ENCODE measurements around the gene ZNF536. TPM values are rescaled to one million over a fixed set of nuclear protein-coding genes. Genes with fewer than 3 reads are reported as not detected.
"Not testable (repeated sequence)": the region's sequence is repeated elsewhere in the genome, so short reads cannot be mapped to it uniquely, and the experiment has no call there.

The ZNF536 gene
- total RNA-seq, 6 donors from 2014 or later: 0.34 to 0.78 (median 0.71) TPM; not detected in 2

DNA sequence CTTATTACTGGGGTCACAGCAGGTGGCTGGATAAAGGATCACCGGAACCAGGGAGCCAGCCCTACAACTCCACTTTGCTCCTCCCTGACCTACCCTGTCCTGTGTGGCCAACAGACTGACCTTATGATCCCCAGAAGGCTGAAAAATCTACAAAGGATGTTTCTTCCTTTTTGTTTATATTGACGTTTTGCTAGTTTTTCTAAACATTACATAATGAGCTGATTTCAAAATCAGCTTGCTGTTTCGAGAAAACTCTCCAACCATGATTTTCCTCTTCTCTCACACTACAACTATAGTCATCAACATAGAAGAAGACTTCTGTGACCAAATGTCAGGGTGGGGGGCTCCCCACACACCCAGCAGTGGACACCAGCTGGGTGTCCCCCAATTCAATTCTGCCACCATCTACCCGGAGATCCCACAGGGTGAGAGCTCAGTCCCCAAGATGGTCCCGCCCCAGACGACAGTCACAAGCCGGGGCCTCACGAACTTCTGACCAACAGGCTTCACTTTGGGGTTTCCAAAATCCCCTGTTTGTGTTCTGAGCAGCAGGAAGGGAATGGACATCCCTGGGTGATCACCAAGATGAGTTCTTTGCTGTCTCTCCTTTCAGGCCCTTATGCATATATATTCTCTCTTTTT, 35.0 kb downstream of the ZNF536 start:
- H3K27me3 ChIP-seq: no peaks in the 10 kb centered on the region
- ATAC-seq (ENCODE audit: low FRiP score in 2 of 2) (peak in 1 of 2 donors; percentile 34), DNase-seq (no peak)
- no peaks in the 10 kb centered on the region for H3K36me3 ChIP-seq
- 40 to 60% methylated on average over 3 to 8 of the region's 8 CpGs for WGBS, 2 donors
- no peaks in the 10 kb centered on the region for H3K4me1 ChIP-seq
- TF ChIP-seq POLR2A (IDR thresholded peaks at IDR 0.05) (no peak), POLR2AphosphoS5 (IDR thresholded peaks at IDR 0.05) (no peak), EP300 (IDR thresholded peaks at IDR 0.05) (no peak)
- TF ChIP-seq, protein P1, sequence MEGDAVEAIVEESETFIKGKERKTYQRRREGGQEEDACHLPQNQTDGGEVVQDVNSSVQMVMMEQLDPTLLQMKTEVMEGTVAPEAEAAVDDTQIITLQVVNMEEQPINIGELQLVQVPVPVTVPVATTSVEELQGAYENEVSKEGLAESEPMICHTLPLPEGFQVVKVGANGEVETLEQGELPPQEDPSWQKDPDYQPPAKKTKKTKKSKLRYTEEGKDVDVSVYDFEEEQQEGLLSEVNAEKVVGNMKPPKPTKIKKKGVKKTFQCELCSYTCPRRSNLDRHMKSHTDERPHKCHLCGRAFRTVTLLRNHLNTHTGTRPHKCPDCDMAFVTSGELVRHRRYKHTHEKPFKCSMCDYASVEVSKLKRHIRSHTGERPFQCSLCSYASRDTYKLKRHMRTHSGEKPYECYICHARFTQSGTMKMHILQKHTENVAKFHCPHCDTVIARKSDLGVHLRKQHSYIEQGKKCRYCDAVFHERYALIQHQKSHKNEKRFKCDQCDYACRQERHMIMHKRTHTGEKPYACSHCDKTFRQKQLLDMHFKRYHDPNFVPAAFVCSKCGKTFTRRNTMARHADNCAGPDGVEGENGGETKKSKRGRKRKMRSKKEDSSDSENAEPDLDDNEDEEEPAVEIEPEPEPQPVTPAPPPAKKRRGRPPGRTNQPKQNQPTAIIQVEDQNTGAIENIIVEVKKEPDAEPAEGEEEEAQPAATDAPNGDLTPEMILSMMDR (IDR thresholded peaks at IDR 0.05): no peak
- no peak overlapping the region for H3K4me3 ChIP-seq
- no peaks in the 10 kb centered on the region for H3K9me3 ChIP-seq
- no peak overlapping the region for H3K27ac ChIP-seq

DNA sequence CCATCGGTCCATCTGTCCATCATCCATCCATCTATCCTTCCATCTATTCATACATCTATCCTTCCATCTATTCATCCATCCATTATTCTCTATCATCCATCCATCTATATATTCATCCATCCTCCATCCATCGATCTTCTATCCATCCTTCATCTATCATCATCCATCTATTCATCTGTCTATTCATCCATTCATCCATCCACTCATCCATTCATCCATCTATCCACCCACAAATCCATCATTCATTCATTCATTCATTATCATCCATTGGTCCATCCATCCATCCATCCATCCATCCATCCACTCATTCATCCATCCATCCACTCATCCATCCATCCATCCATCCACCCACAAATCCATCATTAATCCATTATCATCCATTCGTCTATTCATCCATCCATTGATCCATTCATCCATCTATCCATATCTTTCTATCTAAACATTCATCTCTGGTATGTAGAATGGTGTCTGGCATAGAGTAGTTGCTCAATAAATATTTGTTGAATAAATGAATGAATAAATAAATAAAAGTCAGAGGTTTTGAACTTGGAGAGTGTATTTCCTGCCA, 36.6 kb downstream of the ZNF536 start:
- no peaks in the 10 kb centered on the region for H3K9me3 ChIP-seq
- H3K27ac ChIP-seq: no peak overlapping the region
- H3K27me3 ChIP-seq: no peaks in the 10 kb centered on the region
- H3K36me3 ChIP-seq: no peaks in the 10 kb centered on the region
- TF ChIP-seq POLR2A (IDR thresholded peaks at IDR 0.05) (no peak), POLR2AphosphoS5 (IDR thresholded peaks at IDR 0.05) (no peak), EP300 (IDR thresholded peaks at IDR 0.05) (no peak)
- TF ChIP-seq, protein P1 (IDR thresholded peaks at IDR 0.05): no peak
- H3K4me1 ChIP-seq: no peaks in the 10 kb centered on the region
- no peak for DNase-seq
- ATAC-seq (ENCODE audit: low FRiP score in 2 of 2): no peak
- WGBS, 2 donors: 91 to 93% methylated on average over 3 of the region's 3 CpGs
- H3K4me3 ChIP-seq: no peak overlapping the region

DNA sequence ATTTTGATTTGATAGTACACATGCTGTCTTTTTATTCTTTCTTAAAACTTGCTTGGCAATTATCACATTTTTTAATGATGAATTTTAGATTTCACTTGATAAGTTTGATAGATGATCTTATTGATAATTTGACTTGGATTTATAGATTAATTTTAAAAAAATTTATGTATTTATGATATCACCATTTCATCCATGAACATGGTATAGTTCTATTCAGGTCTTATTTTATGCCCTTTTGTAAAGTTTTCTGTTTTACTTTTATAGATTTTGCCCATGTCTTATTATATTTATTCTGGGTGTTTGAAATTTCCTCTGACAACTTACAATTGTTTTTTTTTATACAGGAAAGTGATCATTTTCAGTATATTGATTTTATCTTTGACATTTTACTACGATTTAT, 39.5 kb downstream of the ZNF536 start:
- 69 to 73% methylated on average over 1 of the region's 1 CpG for WGBS, 2 donors

DNA sequence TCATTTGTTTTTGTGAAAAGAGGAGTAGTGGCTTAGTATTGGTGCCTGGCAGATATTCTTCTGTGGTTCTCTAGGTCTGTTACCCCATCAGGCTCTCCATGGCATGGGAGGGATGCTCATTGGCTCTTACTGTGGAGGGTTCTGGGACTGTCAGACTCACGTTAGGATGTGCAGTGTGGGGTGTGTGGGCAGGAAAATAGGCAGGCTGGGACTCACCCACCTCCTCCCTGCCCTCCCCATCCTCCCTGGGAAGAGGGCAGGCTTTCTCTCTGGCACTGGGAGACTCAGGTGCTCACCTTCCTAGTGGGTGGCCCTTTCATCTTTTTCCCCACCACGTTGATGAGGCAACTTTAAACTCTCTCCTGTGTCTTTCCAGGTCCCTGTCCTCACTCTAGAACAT, 44.2 kb downstream of the ZNF536 start:
- Histone ChIP-seq H3K4me1 (no peaks in the 10 kb centered on the region), H3K27ac (no peak overlapping the region), H3K4me3 (no peak overlapping the region), H3K36me3 (no peaks in the 10 kb centered on the region), H3K9me3 (no peaks in the 10 kb centered on the region), H3K27me3 (no peaks in the 10 kb centered on the region)
- DNase-seq (no peak), ATAC-seq (ENCODE audit: low FRiP score in 2 of 2) (no peak)
- TF ChIP-seq POLR2AphosphoS5 (IDR thresholded peaks at IDR 0.05) (no peak), EP300 (IDR thresholded peaks at IDR 0.05) (no peak), POLR2A (IDR thresholded peaks at IDR 0.05) (no peak)
- TF ChIP-seq, protein P1 (IDR thresholded peaks at IDR 0.05): no peak
- 49 to 50% methylated on average over 2 of the region's 2 CpGs for WGBS, 2 donors

More for the DNA sequence above, 39.5 kb downstream of the ZNF536 start:
- Histone ChIP-seq H3K36me3 (no peaks in the 10 kb centered on the region), H3K27me3 (no peaks in the 10 kb centered on the region), H3K27ac (no peak overlapping the region), H3K4me3 (no peak overlapping the region), H3K9me3 (no peaks in the 10 kb centered on the region), H3K4me1 (no peaks in the 10 kb centered on the region)
- ATAC-seq (ENCODE audit: low FRiP score in 2 of 2): no peak
- no peak for DNase-seq
- TF ChIP-seq EP300 (IDR thresholded peaks at IDR 0.05): no peak
- no peak for TF ChIP-seq POLR2AphosphoS5 (IDR thresholded peaks at IDR 0.05)
- no peak for TF ChIP-seq POLR2A (IDR thresholded peaks at IDR 0.05)
- TF ChIP-seq, protein P1 (IDR thresholded peaks at IDR 0.05): no peak

DNA sequence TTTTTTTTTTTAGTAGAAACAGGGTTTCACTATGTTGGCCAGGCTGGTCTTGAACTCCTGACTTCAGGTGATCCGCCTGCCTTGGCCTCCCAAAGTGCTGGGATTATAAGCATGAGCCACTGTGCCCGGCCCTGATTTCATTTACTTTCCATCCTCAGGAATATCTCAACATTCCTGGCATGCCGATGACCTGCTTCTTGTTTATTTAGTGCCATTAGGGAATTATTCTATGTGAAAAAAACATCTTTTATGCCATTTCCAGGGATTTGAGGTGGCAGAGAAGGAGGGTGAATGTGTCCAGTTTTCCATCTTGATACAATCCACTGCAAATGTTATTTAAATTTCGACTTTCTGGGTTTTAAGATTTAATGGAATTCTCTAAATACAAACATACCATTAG, 45.0 kb downstream of the ZNF536 start:
- not testable (repeated sequence) for H3K27ac ChIP-seq; H3K9me3 ChIP-seq; ATAC-seq (ENCODE audit: low FRiP score in 2 of 2); H3K4me1 ChIP-seq; H3K4me3 ChIP-seq; H3K27me3 ChIP-seq; H3K36me3 ChIP-seq; DNase-seq
- 52 to 60% methylated on average over 4 of the region's 4 CpGs for WGBS, 2 donors
